ENCODE results near the gene CD6.

GRCh38 chr11:60955571-60955970 lies 15.9 kb upstream of the CD6 start:
- TF ChIP-seq, protein P1, sequence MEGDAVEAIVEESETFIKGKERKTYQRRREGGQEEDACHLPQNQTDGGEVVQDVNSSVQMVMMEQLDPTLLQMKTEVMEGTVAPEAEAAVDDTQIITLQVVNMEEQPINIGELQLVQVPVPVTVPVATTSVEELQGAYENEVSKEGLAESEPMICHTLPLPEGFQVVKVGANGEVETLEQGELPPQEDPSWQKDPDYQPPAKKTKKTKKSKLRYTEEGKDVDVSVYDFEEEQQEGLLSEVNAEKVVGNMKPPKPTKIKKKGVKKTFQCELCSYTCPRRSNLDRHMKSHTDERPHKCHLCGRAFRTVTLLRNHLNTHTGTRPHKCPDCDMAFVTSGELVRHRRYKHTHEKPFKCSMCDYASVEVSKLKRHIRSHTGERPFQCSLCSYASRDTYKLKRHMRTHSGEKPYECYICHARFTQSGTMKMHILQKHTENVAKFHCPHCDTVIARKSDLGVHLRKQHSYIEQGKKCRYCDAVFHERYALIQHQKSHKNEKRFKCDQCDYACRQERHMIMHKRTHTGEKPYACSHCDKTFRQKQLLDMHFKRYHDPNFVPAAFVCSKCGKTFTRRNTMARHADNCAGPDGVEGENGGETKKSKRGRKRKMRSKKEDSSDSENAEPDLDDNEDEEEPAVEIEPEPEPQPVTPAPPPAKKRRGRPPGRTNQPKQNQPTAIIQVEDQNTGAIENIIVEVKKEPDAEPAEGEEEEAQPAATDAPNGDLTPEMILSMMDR (IDR thresholded peaks at IDR 0.05; ENCODE audit: borderline replicate concordance, extremely low read depth, low read length, poor library complexity, severe bottlenecking), result no peak
- TF ChIP-seq EZH2 (IDR thresholded peaks at IDR 0.05; ENCODE audit: borderline replicate concordance, low read depth, low read length, severe bottlenecking), result no peak

All from DND-41 (cell line).